ENCODE results near the gene AMOTL2. TPM values are rescaled to one million over a fixed set of nuclear protein-coding genes. Genes with fewer than 3 reads are reported as not detected.

Gene AMOTL2
- total and polyA plus RNA-seq, 2 experiments from 2014 or later = 17.9 to 102 TPM

- DNase-seq (ENCODE audit: low spot score) = no peak
- H3K27me3 Mint-ChIP-seq (ENCODE audit: insufficient read depth, low read depth, poor library complexity) = peaks cover 6% of the 10 kb centered on the region
- Histone ChIP-seq H2AFZ (no peak overlapping the region), H3K4me2 (no peak overlapping the region), H4K20me1 (replicated peaks; ENCODE audit: insufficient read depth) (no peaks in the 10 kb centered on the region), H3K9me2 (ENCODE audit: insufficient read depth) (peaks cover 9% of the 10 kb centered on the region; the same call in 1 of the 2 replicates), H3F3A (replicated peaks; ENCODE audit: low read depth) (no peaks in the 10 kb centered on the region), H3K36me3 (ENCODE audit: insufficient read depth) (no peaks in the 10 kb centered on the region), H3K27ac (ENCODE audit: low read depth) (no peak overlapping the region), H3K4me1 (ENCODE audit: insufficient read depth) (no peaks in the 10 kb centered on the region), H3K4me3 (no peak overlapping the region), H3K79me2 (replicated peaks; ENCODE audit: insufficient read depth) (no peaks in the 10 kb centered on the region), H3K27me3 (ENCODE audit: insufficient read depth) (no peaks in the 10 kb centered on the region)
- H3K4me3 Mint-ChIP-seq = no peak overlapping the region
- H3K36me3 Mint-ChIP-seq (ENCODE audit: low read depth) = no peaks in the 10 kb centered on the region; the same call in 2 of the 3 replicates
- TF ChIP-seq CTCF (conservative IDR thresholded peaks at IDR 0.05; ENCODE audit: low read depth in 2 of 2) = no peak
- TF ChIP-seq EZH2phosphoT487 (IDR thresholded peaks at IDR 0.05; ENCODE audit: unreplicated experiment) = no peak
- TF ChIP-seq ETS1 (IDR thresholded peaks at IDR 0.05) = no peak
- no peak for TF ChIP-seq REST (IDR thresholded peaks at IDR 0.05; ENCODE audit: unreplicated experiment)
- TF ChIP-seq CREB1 (CRISPR knock-in tag; IDR thresholded peaks at IDR 0.05; ENCODE audit: low read depth) = no peak
- peaks cover 9% of the 10 kb centered on the region for H3K4me1 Mint-ChIP-seq
- no peak for ATAC-seq
- H3K9me3 Mint-ChIP-seq = no peaks in the 10 kb centered on the region
- no peak overlapping the region for H3K27ac Mint-ChIP-seq
Observed at GRCh38 chr3:134388292-134388691, 14.0 kb upstream of the AMOTL2 start.

- DNase-seq (ENCODE audit: low spot score) = no peak
- ATAC-seq = no peak
- TF ChIP-seq ZNF114 (CRISPR knock-in tag; IDR thresholded peaks at IDR 0.05) (no peak), ZNF331 (CRISPR knock-in tag; IDR thresholded peaks at IDR 0.05; ENCODE audit: low read depth) (no peak), NANOG (IDR thresholded peaks at IDR 0.05; ENCODE audit: borderline replicate concordance) (no peak), CTCF (conservative IDR thresholded peaks at IDR 0.05; ENCODE audit: low read depth in 2 of 2) (no peak)
Observed at GRCh38 chr3:134387293-134387692, 13.0 kb upstream of the AMOTL2 start.

More at GRCh38 chr3:134387293-134387692, 13.0 kb upstream of the AMOTL2 start:
- Mint-ChIP-seq H3K4me1 (peaks cover 9% of the 10 kb centered on the region), H3K27me3 (ENCODE audit: insufficient read depth, low read depth, poor library complexity) (peaks cover 8% of the 10 kb centered on the region), H3K4me3 (no peak overlapping the region), H3K9me3 (no peaks in the 10 kb centered on the region), H3K36me3 (ENCODE audit: low read depth) (no peaks in the 10 kb centered on the region; the same call in 2 of the 3 replicates), H3K27ac (no peak overlapping the region)
- Histone ChIP-seq H3K36me3 (ENCODE audit: insufficient read depth) (no peaks in the 10 kb centered on the region), H3K4me2 (no peak overlapping the region), H3K79me2 (replicated peaks; ENCODE audit: insufficient read depth) (no peaks in the 10 kb centered on the region), H3F3A (replicated peaks; ENCODE audit: low read depth) (no peaks in the 10 kb centered on the region), H3K9me2 (ENCODE audit: insufficient read depth) (peaks cover 9% of the 10 kb centered on the region; the same call in 1 of the 2 replicates), H3K27me3 (ENCODE audit: insufficient read depth) (no peaks in the 10 kb centered on the region), H3K27ac (ENCODE audit: low read depth) (no peak overlapping the region), H4K20me1 (replicated peaks; ENCODE audit: insufficient read depth) (no peaks in the 10 kb centered on the region), H2AFZ (no peak overlapping the region), H3K4me3 (no peak overlapping the region), H3K4me1 (ENCODE audit: insufficient read depth) (no peaks in the 10 kb centered on the region; the same call in 1 of the 2 replicates)
